Parathyroid adenoma (tissue), 2 donors: Measurements from ENCODE around the gene TMEFF1.
A peak's percentile ranks its signal among the peaks of the same experiment; 100 is the strongest.
"Not testable (repeated sequence)": the region's sequence is repeated elsewhere in the genome, so short reads cannot be mapped to it uniquely, and the experiment has no call there.

Experiments used
- H2AFZ ChIP-seq: fragments of 300-600 bp; sonication (generic); one replicate; pipeline ENCODE4 v1.7.0; 2017; ENCODE audit warnings: antibody characterized with exemption, mild to moderate bottlenecking
- H3K27ac ChIP-seq: fragments of 300-600 bp; sonication (generic); one replicate; pipeline ENCODE4 v1.7.0; 2017
- H3K27me3 ChIP-seq: fragments of 300-600 bp; sonication (generic); one replicate; pipeline ENCODE4 v1.7.0; 2017; ENCODE audit warnings: low read length; ENCODE audit not compliant: control insufficient read depth, insufficient read depth
- H3K36me3 ChIP-seq: fragments of 300-600 bp; sonication (generic); one replicate; pipeline ENCODE4 v1.7.0; 2017; ENCODE audit warnings: low read length; ENCODE audit not compliant: control insufficient read depth, insufficient read depth
- H3K4me1 ChIP-seq: fragments of 300-600 bp; sonication (generic); one replicate; pipeline ENCODE4 v1.7.0; 2017; ENCODE audit warnings: control low read depth
- H3K4me2 ChIP-seq: fragments of 300-600 bp; sonication (generic); one replicate; pipeline ENCODE4 v1.7.0; 2017; ENCODE audit warnings: low read length
- H3K4me3 ChIP-seq: fragments of 300-600 bp; sonication (generic); one replicate; pipeline ENCODE4 v1.7.0; 2017; ENCODE audit warnings: low read depth, low read length
- H3K79me2 ChIP-seq: fragments of 300-600 bp; sonication (generic); one replicate; pipeline ENCODE4 v1.7.0; 2017; ENCODE audit warnings: control low read depth
- H3K9ac ChIP-seq: fragments of 300-600 bp; sonication (generic); one replicate; pipeline ENCODE4 v1.7.0; 2017; ENCODE audit warnings: mild to moderate bottlenecking
- H3K9me3 ChIP-seq: fragments of 300-600 bp; sonication (generic); one replicate; pipeline ENCODE4 v1.7.0; 2017; ENCODE audit warnings: low read length; ENCODE audit not compliant: control insufficient read depth
- CTCF ChIP-seq: fragments of 300-600 bp; sonication (generic); IDR thresholded peaks from one replicate; pipeline ENCODE4 v1.7.0; 2017; ENCODE audit warnings: antibody characterized with exemption, mild to moderate bottlenecking
- donor health status: primary hyperparathyroidism.

TMEFF1 gene

GRCh38 chr9:100498592-100498991, 25.6 kb downstream of the TMEFF1 start:
- H3K4me2 ChIP-seq = no peak overlapping the region
- TF ChIP-seq CTCF = no peak
- no peak overlapping the region for H3K4me3 ChIP-seq
- no peak overlapping the region for H3K9ac ChIP-seq
- H2AFZ ChIP-seq = no peak overlapping the region
- H3K27me3 ChIP-seq = no peaks in the 10 kb centered on the region
- H3K36me3 ChIP-seq = no peaks in the 10 kb centered on the region
- no peak overlapping the region for H3K27ac ChIP-seq
- no peaks in the 10 kb centered on the region for H3K4me1 ChIP-seq
- no peaks in the 10 kb centered on the region for H3K79me2 ChIP-seq
- no peaks in the 10 kb centered on the region for H3K9me3 ChIP-seq

GRCh38 chr9:100499460-100499859, 26.5 kb downstream of the TMEFF1 start:
- no peak overlapping the region for H3K27ac ChIP-seq

GRCh38 chr9:100499866-100500265, 26.9 kb downstream of the TMEFF1 start:
- Histone ChIP-seq H3K27ac (no peak overlapping the region), H3K79me2 (no peaks in the 10 kb centered on the region), H3K9me3 (no peaks in the 10 kb centered on the region), H2AFZ (no peak overlapping the region), H3K4me3 (no peak overlapping the region), H3K4me2 (no peak overlapping the region), H3K4me1 (no peaks in the 10 kb centered on the region), H3K9ac (no peak overlapping the region), H3K27me3 (no peaks in the 10 kb centered on the region), H3K36me3 (no peaks in the 10 kb centered on the region)
- no peak for TF ChIP-seq CTCF

More at GRCh38 chr9:100499460-100499859, 26.5 kb downstream of the TMEFF1 start:
- Histone ChIP-seq H3K9me3 (no peaks in the 10 kb centered on the region), H3K4me3 (no peak overlapping the region), H3K79me2 (no peaks in the 10 kb centered on the region), H2AFZ (no peak overlapping the region), H3K36me3 (no peaks in the 10 kb centered on the region), H3K9ac (no peak overlapping the region), H3K27me3 (no peaks in the 10 kb centered on the region), H3K4me1 (no peaks in the 10 kb centered on the region), H3K4me2 (no peak overlapping the region)
- TF ChIP-seq CTCF = no peak

- Histone ChIP-seq H3K27ac (no peak overlapping the region), H3K4me3 (no peak overlapping the region), H2AFZ (no peak overlapping the region), H3K4me1 (no peaks in the 10 kb centered on the region), H3K36me3 (no peaks in the 10 kb centered on the region), H3K4me2 (no peak overlapping the region), H3K9me3 (no peaks in the 10 kb centered on the region), H3K9ac (no peak overlapping the region), H3K79me2 (no peaks in the 10 kb centered on the region), H3K27me3 (no peaks in the 10 kb centered on the region)
- peak; percentile 55 for TF ChIP-seq CTCF
These were observed 32.7 kb downstream of the TMEFF1 start for GRCh38 chr9:100505564-100506159.

GRCh38 chr9:100507350-100507749, 34.4 kb downstream of the TMEFF1 start:
- not testable (repeated sequence) for H3K36me3 ChIP-seq, H3K79me2 ChIP-seq, H3K4me2 ChIP-seq, H3K4me3 ChIP-seq, H3K4me1 ChIP-seq, H3K9ac ChIP-seq, H3K27me3 ChIP-seq, H3K27ac ChIP-seq, H3K9me3 ChIP-seq, H2AFZ ChIP-seq
